ENCODE measurements around the gene GARNL3.

Gene GARNL3

GRCh38 chr9:127249877-127250276 is 14.7 kb upstream of the GARNL3 start:
- TF ChIP-seq SIN3A (IDR thresholded peaks at IDR 0.05; ENCODE audit: borderline replicate concordance, insufficient read depth, low read length), result no peak
- TF ChIP-seq TAF1 (IDR thresholded peaks at IDR 0.05; ENCODE audit: borderline replicate concordance, insufficient read depth, low read length), result no peak
- TF ChIP-seq FOXP2 (optimal IDR thresholded peaks at IDR 0.05; ENCODE audit: borderline replicate concordance, extremely low read depth, extremely low read length, insufficient read depth), result no peak
- no peak for TF ChIP-seq POLR2AphosphoS5 (IDR thresholded peaks at IDR 0.05; ENCODE audit: low read depth, low read length)
- TF ChIP-seq REST (IDR thresholded peaks at IDR 0.05; ENCODE audit: insufficient read depth in 1 of 2, low read depth in 2 of 2, low read length in 2 of 2), result no peak

- TF ChIP-seq POLR2AphosphoS5 (IDR thresholded peaks at IDR 0.05; ENCODE audit: low read depth, low read length) (no peak), REST (IDR thresholded peaks at IDR 0.05; ENCODE audit: insufficient read depth in 1 of 2, low read depth in 2 of 2, low read length in 2 of 2) (no peak), TAF1 (IDR thresholded peaks at IDR 0.05; ENCODE audit: borderline replicate concordance, insufficient read depth, low read length) (no peak)
These were observed 13.6 kb upstream of the GARNL3 start for GRCh38 chr9:127250896-127251391.

GRCh38 chr9:127252410-127253318 is 11.9 kb upstream of the GARNL3 start:
- no peak for TF ChIP-seq REST (IDR thresholded peaks at IDR 0.05; ENCODE audit: insufficient read depth in 1 of 2, low read depth in 2 of 2, low read length in 2 of 2)
- no peak for TF ChIP-seq TAF1 (IDR thresholded peaks at IDR 0.05; ENCODE audit: borderline replicate concordance, insufficient read depth, low read length)
- no peak for TF ChIP-seq SIN3A (IDR thresholded peaks at IDR 0.05; ENCODE audit: borderline replicate concordance, insufficient read depth, low read length)
- TF ChIP-seq FOXP2 (optimal IDR thresholded peaks at IDR 0.05; ENCODE audit: borderline replicate concordance, extremely low read depth, extremely low read length, insufficient read depth), result no peak
- no peak for TF ChIP-seq POLR2AphosphoS5 (IDR thresholded peaks at IDR 0.05; ENCODE audit: low read depth, low read length)

- TF ChIP-seq REST (IDR thresholded peaks at IDR 0.05; ENCODE audit: insufficient read depth in 1 of 2, low read depth in 2 of 2, low read length in 2 of 2) (no peak), TAF1 (IDR thresholded peaks at IDR 0.05; ENCODE audit: borderline replicate concordance, insufficient read depth, low read length) (no peak), POLR2AphosphoS5 (IDR thresholded peaks at IDR 0.05; ENCODE audit: low read depth, low read length) (no peak), FOXP2 (optimal IDR thresholded peaks at IDR 0.05; ENCODE audit: borderline replicate concordance, extremely low read depth, extremely low read length, insufficient read depth) (no peak), SIN3A (IDR thresholded peaks at IDR 0.05; ENCODE audit: borderline replicate concordance, insufficient read depth, low read length) (no peak)
These were observed 11.1 kb upstream of the GARNL3 start for GRCh38 chr9:127253446-127253845.

All from PFSK-1 (cell line).